Measurements from ENCODE around the gene PHACTR4.
"Not testable (repeated sequence)": the region's sequence is repeated elsewhere in the genome, so short reads cannot be mapped to it uniquely, and the experiment has no call there.

PHACTR4 gene

GRCh38 chr1:28525002-28525642 lies 155.6 kb downstream of the PHACTR4 start:
- not testable (repeated sequence) for DNase-seq (ENCODE audit: low spot score)

GRCh38 chr1:28526886-28527285 lies 157.3 kb downstream of the PHACTR4 start:
- no peak for DNase-seq (ENCODE audit: low spot score)

GRCh38 chr1:28530456-28530855 lies 160.9 kb downstream of the PHACTR4 start:
- no peak for DNase-seq (ENCODE audit: low spot score)

- no peak for DNase-seq (ENCODE audit: low spot score)
These were observed 165.1 kb downstream of the PHACTR4 start for GRCh38 chr1:28534671-28535070.

- DNase-seq (ENCODE audit: low spot score), result no peak
These were observed 165.6 kb downstream of the PHACTR4 start for GRCh38 chr1:28535180-28535579.

GRCh38 chr1:28537457-28538199 lies 168.1 kb downstream of the PHACTR4 start:
- DNase-seq (ENCODE audit: low spot score), result peak; percentile 58

- peak; percentile 12 for DNase-seq (ENCODE audit: low spot score)
These were observed 168.7 kb downstream of the PHACTR4 start for GRCh38 chr1:28538286-28538685.

- DNase-seq (ENCODE audit: low spot score), result no peak
These were observed 171.1 kb downstream of the PHACTR4 start for GRCh38 chr1:28540651-28541050.

- not testable (repeated sequence) for DNase-seq (ENCODE audit: low spot score)
These were observed 172.0 kb downstream of the PHACTR4 start for GRCh38 chr1:28541414-28542015.

- DNase-seq (ENCODE audit: low spot score), result no peak
These were observed 175.7 kb downstream of the PHACTR4 start for GRCh38 chr1:28545246-28545628.

GRCh38 chr1:28548318-28548717 lies 178.8 kb downstream of the PHACTR4 start:
- DNase-seq (ENCODE audit: low spot score), result no peak

Measured in pons (tissue), 1 donor.